IMR-90 (cell line): ENCODE measurements around the gene OSER1. TPM values are rescaled to one million over a fixed set of nuclear protein-coding genes. Genes with fewer than 3 reads are reported as not detected.

ENCODE experiments used
- ATAC-seq: fragments of 200-7000 bp; cut with Tn5 transposase; 2 replicates; pipeline ENCODE4 v1.9.1; 2020; ENCODE audit warnings: low read depth, mild to moderate bottlenecking, moderate library complexity
- BruUV-seq: library from RNA; stranded (reverse); fragments of 400-500 nt; replicated peaks from 2 replicates; lab custom pipeline; 2021; lab: Mats Ljungman, UMichigan
- CTCF ChIA-PET: fragments of 300-600 bp; formaldehyde crosslinking; extraction: SDS; loops from one replicate; lab custom pipeline; 2021; ENCODE audit warnings: antibody characterized with exemption; lab: Yijun Ruan, JAX
- POLR2A ChIA-PET: fragments of 300-600 bp; sonication (Branson Sonifier 250); formaldehyde crosslinking; loops from one replicate; lab custom pipeline; 2022; ENCODE audit warnings: antibody characterized with exemption; ENCODE audit not compliant: unreplicated experiment; lab: Charles Lee
- DNase-seq: peaks from one replicate; pipeline ENCODE4 v3.0.0; 2013
- H2AFZ ChIP-seq: replicated peaks from 2 replicates; pipeline ENCODE3; 2013; ENCODE audit warnings: low read length, mild to moderate bottlenecking; ENCODE audit not compliant: poor library complexity
- H2AK5ac ChIP-seq: 2 replicates; pipeline ENCODE4 v1.6.1; 2013; ENCODE audit warnings: low read depth, low read length, inconsistent platforms
- H2AK9ac ChIP-seq: replicated peaks from 2 replicates; pipeline ENCODE3; 2013; ENCODE audit warnings: mild to moderate bottlenecking, low read depth, low read length, moderate library complexity; ENCODE audit not compliant: poor library complexity
- H2BK120ac ChIP-seq: 2 replicates; pipeline ENCODE4 v1.6.1; 2013; ENCODE audit warnings: low read depth, low read length, inconsistent platforms
- H2BK15ac ChIP-seq: 3 replicates; pipeline ENCODE4 v1.6.1; 2013; ENCODE audit warnings: low read depth, low read length, inconsistent platforms
- H2BK20ac ChIP-seq: 2 replicates; pipeline ENCODE4 v1.6.1; 2013; ENCODE audit warnings: low read depth, mild to moderate bottlenecking, inconsistent platforms, low read length, moderate library complexity
- H2BK5ac ChIP-seq: 2 replicates; pipeline ENCODE4 v1.6.1; 2013; ENCODE audit warnings: mild to moderate bottlenecking, low read depth, low read length, inconsistent platforms; ENCODE audit not compliant: poor library complexity, severe bottlenecking
- H3K14ac ChIP-seq: replicated peaks from 2 replicates; pipeline ENCODE4 v1.6.1; 2013; ENCODE audit warnings: low read depth, low read length, inconsistent platforms
- H3K18ac ChIP-seq: 2 replicates; pipeline ENCODE4 v1.6.1; 2013; ENCODE audit warnings: low read depth, low read length, control low read depth
- H3K23ac ChIP-seq: 2 replicates; pipeline ENCODE4 v1.6.1; 2013; ENCODE audit warnings: low read depth, low read length, inconsistent platforms
- H3K27ac ChIP-seq: 2 replicates; pipeline ENCODE4 v1.5.1; 2013; ENCODE audit warnings: mild to moderate bottlenecking, control low read depth, low read length; ENCODE audit not compliant: insufficient read depth
- H3K27me3 ChIP-seq: 2 replicates; pipeline ENCODE4 v1.6.1; 2013; ENCODE audit warnings: low read length; ENCODE audit not compliant: control insufficient read depth, insufficient read depth
- H3K36me3 ChIP-seq: 2 replicates; pipeline ENCODE4 v1.6.1; 2013; ENCODE audit warnings: low read length, mixed read lengths; ENCODE audit not compliant: control insufficient read depth, insufficient read depth
- H3K4ac ChIP-seq: 2 replicates; pipeline ENCODE4 v1.6.1; 2013; ENCODE audit warnings: low read depth, low read length, inconsistent platforms
- H3K4me1 ChIP-seq: 2 replicates; pipeline ENCODE4 v1.6.1; 2013; ENCODE audit warnings: low read length, mixed read lengths; ENCODE audit not compliant: control insufficient read depth, insufficient read depth
- H3K4me2 ChIP-seq: 2 replicates; pipeline ENCODE4 v1.6.1; 2013; ENCODE audit warnings: low read depth, mild to moderate bottlenecking, control low read depth, low read length, moderate library complexity
- H3K4me3 ChIP-seq: 2 replicates; pipeline ENCODE4 v1.5.1; 2013; ENCODE audit warnings: low read depth, mild to moderate bottlenecking, control low read depth, low read length, moderate library complexity; ENCODE audit not compliant: insufficient read depth
- H3K56ac ChIP-seq: 2 replicates; pipeline ENCODE4 v1.6.1; 2013; ENCODE audit warnings: low read length, inconsistent platforms; ENCODE audit not compliant: insufficient read depth; ENCODE audit errors: extremely low read depth
- H3K79me1 ChIP-seq, 2 experiments: 2 replicates each; pipeline ENCODE4 v1.6.1; 2013; ENCODE audit warnings: low read length in 2 of 2, inconsistent platforms in 1 of 2, low read depth in 1 of 2
- H3K9ac ChIP-seq: 2 replicates; pipeline ENCODE4 v1.6.1; 2013; ENCODE audit warnings: low read depth, low read length, control low read depth
- H3K9me1 ChIP-seq: 2 replicates; pipeline ENCODE4 v1.6.1; 2013; ENCODE audit warnings: low read length, inconsistent platforms; ENCODE audit not compliant: insufficient read depth
- H3K9me3 ChIP-seq: 2 replicates; pipeline ENCODE4 v1.6.1; 2013; ENCODE audit warnings: low read length; ENCODE audit not compliant: control insufficient read depth, insufficient read depth
- H4K20me1 ChIP-seq: 2 replicates; pipeline ENCODE4 v1.6.1; 2013; ENCODE audit warnings: low read length, inconsistent platforms; ENCODE audit not compliant: insufficient read depth
- H4K5ac ChIP-seq: 2 replicates; pipeline ENCODE4 v1.6.1; 2013; ENCODE audit warnings: mild to moderate bottlenecking, low read depth, low read length, control low read depth
- H4K8ac ChIP-seq, 2 experiments: 2 replicates each; pipeline ENCODE4 v1.6.1; 2013; ENCODE audit warnings: low read depth in 2 of 2, low read length in 2 of 2, control low read depth in 1 of 2, inconsistent platforms in 1 of 2
- H4K91ac ChIP-seq: 2 replicates; pipeline ENCODE4 v1.6.1; 2013; ENCODE audit warnings: low read depth, low read length, inconsistent platforms; ENCODE audit not compliant: insufficient read depth
- BHLHE40 ChIP-seq: fragments of 150-350 bp; IDR thresholded peaks from 2 replicates; pipeline ENCODE4 v1.6.1; 2016; ENCODE audit warnings: mild to moderate bottlenecking, low read depth, low read length
- CEBPB ChIP-seq: IDR thresholded peaks from 2 replicates; pipeline ENCODE4 v1.6.1; 2012; ENCODE audit warnings: low read depth, low read length, improper control_type of control experiment
- CHD1 ChIP-seq: IDR thresholded peaks from 2 replicates; pipeline ENCODE4 v1.6.1; 2012; ENCODE audit warnings: low read depth, low read length, improper control_type of control experiment
- ELK1 ChIP-seq: fragments of 150-350 bp; IDR thresholded peaks from 2 replicates; pipeline ENCODE4 v1.6.1; 2016; ENCODE audit warnings: low read depth, mild to moderate bottlenecking, low read length, moderate library complexity, borderline replicate concordance
- FOS ChIP-seq: fragments of 150-350 bp; IDR thresholded peaks from 2 replicates; pipeline ENCODE4 v1.6.1; 2016; ENCODE audit warnings: low read depth, low read length
- MAFK ChIP-seq: IDR thresholded peaks from 2 replicates; pipeline ENCODE4 v1.6.1; 2012; ENCODE audit warnings: low read depth, low read length, improper control_type of control experiment
- MAZ ChIP-seq: IDR thresholded peaks from 2 replicates; pipeline ENCODE4 v1.6.1; 2012; ENCODE audit warnings: low read depth, mild to moderate bottlenecking, low read length, improper control_type of control experiment, moderate library complexity, borderline replicate concordance
- MXI1 ChIP-seq: IDR thresholded peaks from 2 replicates; pipeline ENCODE4 v1.6.1; 2012; ENCODE audit warnings: low read depth, mild to moderate bottlenecking, low read length, moderate library complexity, borderline replicate concordance
- NFE2L2 ChIP-seq: fragments of 150-350 bp; IDR thresholded peaks from 2 replicates; pipeline ENCODE4 v1.6.1; 2016; ENCODE audit warnings: low read depth, mild to moderate bottlenecking, low read length
- POLR2A ChIP-seq: IDR thresholded peaks from 2 replicates; pipeline ENCODE4 v1.6.1; 2012; ENCODE audit warnings: mild to moderate bottlenecking, low read depth, low read length
- RAD21 ChIP-seq: IDR thresholded peaks from 2 replicates; pipeline ENCODE4 v1.6.1; 2012; ENCODE audit warnings: low read length, improper control_type of control experiment
- RCOR1 ChIP-seq: IDR thresholded peaks from 2 replicates; pipeline ENCODE4 v1.6.1; 2012; ENCODE audit warnings: mild to moderate bottlenecking, low read length, improper control_type of control experiment; ENCODE audit not compliant: insufficient replicate concordance
- RFX5 ChIP-seq: IDR thresholded peaks from 2 replicates; pipeline ENCODE4 v1.8.0; 2012; ENCODE audit warnings: low read depth, mild to moderate bottlenecking, low read length, moderate library complexity
- SMC3 ChIP-seq: fragments of 150-350 bp; IDR thresholded peaks from 2 replicates; pipeline ENCODE4 v1.6.1; 2016; ENCODE audit warnings: low read depth, mild to moderate bottlenecking, antibody characterized with exemption, low read length, moderate library complexity
- USF2 ChIP-seq: fragments of 150-350 bp; IDR thresholded peaks from 2 replicates; pipeline ENCODE4 v1.6.1; 2017; ENCODE audit warnings: mild to moderate bottlenecking, antibody characterized with exemption, low read length, low read depth
- WGBS, 2 experiments: methylation state at CpG; one replicate each; pipeline versions ENCODE4 v1.1.5 to v1.1.7; 2013; ENCODE audit warnings: missing lambda C conversion rate in 2 of 2; ENCODE audit not compliant: insufficient read length in 1 of 2; ENCODE audit errors: extremely low coverage in 2 of 2; 5-methylcytosine and 5-hydroxymethylcytosine counted together
- dilution Hi-C: fragments of 300-500 bp; cut with HindIII; formaldehyde crosslinking; loops from one replicate; pipeline ENCODE4 v1.14.3; 2018; ENCODE audit warnings: low sequenced_read_pairs; ENCODE audit not compliant: unreplicated experiment
- in situ Hi-C: fragments of 300-500 bp; cut with MboI; formaldehyde crosslinking; loops from 3 replicates; pipeline ENCODE4 v1.14.3; 2019; ENCODE audit warnings: low sequenced_read_pairs, inconsistent platforms, mixed read lengths
- intact Hi-C: fragments of 100-400 bp; cut with micrococcal nuclease; formaldehyde crosslinking; loops from 2 replicates; pipeline ENCODE4 v1.10.0; 2022
- polyA plus RNA-seq, 3 experiments: library from polyadenylated mRNA; depleted of rRNA; stranded (reverse); fragments of >200 nt; gene quantifications; 2 replicates each; pipeline ENCODE4 v1.2.3, GENCODE V29; 2012; ENCODE audit warnings: low replicate concordance in 1 of 3
- total RNA-seq: library from RNA; depleted of rRNA; stranded (reverse); fragments of >200 nt; gene quantifications from 2 replicates; pipeline ENCODE4 v1.2.3, GENCODE V29; 2012
- TF ChIP-seq, protein P1 (sequence below): conservative IDR thresholded peaks from 2 replicates; pipeline ENCODE4 v1.5.1; 2012; ENCODE audit warnings: mild to moderate bottlenecking, low read depth, low read length, improper control_type of control experiment

OSER1 gene
- total and polyA plus RNA-seq, 2 of the 4 experiments (the other 2 are of a cell fraction): 32.6 to 70.6 TPM

GRCh38 chr20:44245977-44246376 is 35.4 kb upstream of the OSER1 start:
- H2BK120ac ChIP-seq: no peak overlapping the region
- TF ChIP-seq POLR2A (no peak), BHLHE40 (no peak), USF2 (no peak), RAD21 (no peak), MAFK (no peak), FOS (no peak), CHD1 (no peak), CEBPB (no peak), MAZ (no peak), MXI1 (no peak), SMC3 (no peak), ELK1 (no peak), RCOR1 (no peak), NFE2L2 (no peak), RFX5 (no peak)
- TF ChIP-seq, protein P1, sequence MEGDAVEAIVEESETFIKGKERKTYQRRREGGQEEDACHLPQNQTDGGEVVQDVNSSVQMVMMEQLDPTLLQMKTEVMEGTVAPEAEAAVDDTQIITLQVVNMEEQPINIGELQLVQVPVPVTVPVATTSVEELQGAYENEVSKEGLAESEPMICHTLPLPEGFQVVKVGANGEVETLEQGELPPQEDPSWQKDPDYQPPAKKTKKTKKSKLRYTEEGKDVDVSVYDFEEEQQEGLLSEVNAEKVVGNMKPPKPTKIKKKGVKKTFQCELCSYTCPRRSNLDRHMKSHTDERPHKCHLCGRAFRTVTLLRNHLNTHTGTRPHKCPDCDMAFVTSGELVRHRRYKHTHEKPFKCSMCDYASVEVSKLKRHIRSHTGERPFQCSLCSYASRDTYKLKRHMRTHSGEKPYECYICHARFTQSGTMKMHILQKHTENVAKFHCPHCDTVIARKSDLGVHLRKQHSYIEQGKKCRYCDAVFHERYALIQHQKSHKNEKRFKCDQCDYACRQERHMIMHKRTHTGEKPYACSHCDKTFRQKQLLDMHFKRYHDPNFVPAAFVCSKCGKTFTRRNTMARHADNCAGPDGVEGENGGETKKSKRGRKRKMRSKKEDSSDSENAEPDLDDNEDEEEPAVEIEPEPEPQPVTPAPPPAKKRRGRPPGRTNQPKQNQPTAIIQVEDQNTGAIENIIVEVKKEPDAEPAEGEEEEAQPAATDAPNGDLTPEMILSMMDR: no peak
- H2AK5ac ChIP-seq: no peak overlapping the region
- POLR2A ChIA-PET: no interaction called here
- no peaks in the 10 kb centered on the region for H4K20me1 ChIP-seq
- dilution Hi-C loops: no loop called here
- no peak overlapping the region for H4K8ac ChIP-seq
- H3K4me1 ChIP-seq: no peaks in the 10 kb centered on the region
- no peak for DNase-seq
- H3K9me3 ChIP-seq: no peaks in the 10 kb centered on the region
- H2BK5ac ChIP-seq: no peak overlapping the region
- no peak overlapping the region for H3K56ac ChIP-seq
- WGBS, 2 experiments: no CpG with 5 or more reads among the region's 4 CpGs
- H3K9ac ChIP-seq: no peak overlapping the region
- H4K5ac ChIP-seq: no peak overlapping the region
- no peak overlapping the region for H2AK9ac ChIP-seq
- no peak overlapping the region for H3K27ac ChIP-seq
- H2BK20ac ChIP-seq: no peak overlapping the region
- CTCF ChIA-PET: no interaction called here
- no peaks in the 10 kb centered on the region for H3K9me1 ChIP-seq
- no peak overlapping the region for H3K18ac ChIP-seq
- H3K14ac ChIP-seq: no peak overlapping the region
- H3K79me1 ChIP-seq: no peaks in the 10 kb centered on the region
- H3K4me2 ChIP-seq: no peak overlapping the region
- H3K36me3 ChIP-seq: no peaks in the 10 kb centered on the region
- H3K4me3 ChIP-seq: no peak overlapping the region
- no TSS peak for BruUV-seq
- H3K4ac ChIP-seq: no peak overlapping the region
- H3K23ac ChIP-seq: no peak overlapping the region
- H4K91ac ChIP-seq: no peak overlapping the region
- H2BK15ac ChIP-seq: no peak overlapping the region
- no peak overlapping the region for H2AFZ ChIP-seq
- intact Hi-C loops: no loop called here
- ATAC-seq: no peak
- H3K27me3 ChIP-seq: peaks cover 28% of the 10 kb centered on the region
- in situ Hi-C loops: no loop called here
